Measurements from ENCODE around the gene C3orf80.
A peak's percentile ranks its signal among the peaks of the same experiment; 100 is the strongest.
"Not testable (repeated sequence)": the region's sequence is repeated elsewhere in the genome, so short reads cannot be mapped to it uniquely, and the experiment has no call there.

Gene C3orf80

GRCh38 chr3:160225176-160226025, at the start of gene C3orf80:
C3orf80 (plus strand) TSS chr3:160225422; CDS start chr3:160225636, 214 bp downstream.
- DNase-seq (ENCODE audit: low read depth) = no peak

GRCh38 chr3:160176923-160177322, 48.3 kb upstream of the C3orf80 start:
- DNase-seq (ENCODE audit: low read depth) = no peak

- DNase-seq (ENCODE audit: low read depth) = not testable (repeated sequence)
Observed at GRCh38 chr3:160178661-160179060, 46.6 kb upstream of the C3orf80 start.

- not testable (repeated sequence) for DNase-seq (ENCODE audit: low read depth)
Observed at GRCh38 chr3:160179403-160179802, 45.8 kb upstream of the C3orf80 start.

GRCh38 chr3:160179906-160180305, 45.3 kb upstream of the C3orf80 start:
- DNase-seq (ENCODE audit: low read depth) = no peak

- peak; percentile 3 for DNase-seq (ENCODE audit: low read depth)
Observed at GRCh38 chr3:160180581-160181216, 44.5 kb upstream of the C3orf80 start.

GRCh38 chr3:160183345-160184076, 41.7 kb upstream of the C3orf80 start:
- DNase-seq (ENCODE audit: low read depth) = no peak

GRCh38 chr3:160184655-160185054, 40.6 kb upstream of the C3orf80 start:
- DNase-seq (ENCODE audit: low read depth) = peak; percentile 6

GRCh38 chr3:160185751-160186150, 39.5 kb upstream of the C3orf80 start:
- no peak for DNase-seq (ENCODE audit: low read depth)

GRCh38 chr3:160187288-160187687, 37.9 kb upstream of the C3orf80 start:
- DNase-seq (ENCODE audit: low read depth) = no peak

- no peak for DNase-seq (ENCODE audit: low read depth)
Observed at GRCh38 chr3:160192310-160193029, 32.8 kb upstream of the C3orf80 start.

GRCh38 chr3:160193644-160194192, 31.5 kb upstream of the C3orf80 start:
- no peak for DNase-seq (ENCODE audit: low read depth)

GRCh38 chr3:160194438-160194837, 30.8 kb upstream of the C3orf80 start:
- DNase-seq (ENCODE audit: low read depth) = no peak

GRCh38 chr3:160195106-160195505, 30.1 kb upstream of the C3orf80 start:
- no peak for DNase-seq (ENCODE audit: low read depth)

- peak; percentile 12 for DNase-seq (ENCODE audit: low read depth)
Observed at GRCh38 chr3:160196511-160197104, 28.6 kb upstream of the C3orf80 start.

- DNase-seq (ENCODE audit: low read depth) = no peak
Observed at GRCh38 chr3:160199108-160199507, 26.1 kb upstream of the C3orf80 start.

- DNase-seq (ENCODE audit: low read depth) = no peak
Observed at GRCh38 chr3:160200353-160200752, 24.9 kb upstream of the C3orf80 start.

GRCh38 chr3:160204396-160205011, 20.7 kb upstream of the C3orf80 start:
- DNase-seq (ENCODE audit: low read depth) = not testable (repeated sequence)

GRCh38 chr3:160205606-160206005, 19.6 kb upstream of the C3orf80 start:
- DNase-seq (ENCODE audit: low read depth) = no peak

- DNase-seq (ENCODE audit: low read depth) = no peak
Observed at GRCh38 chr3:160210341-160210740, 14.9 kb upstream of the C3orf80 start.

- DNase-seq (ENCODE audit: low read depth) = peak; percentile 54
Observed at GRCh38 chr3:160210799-160211221, 14.4 kb upstream of the C3orf80 start.
